Neural progenitor cell (in vitro differentiated cells): ENCODE results near the gene TMEM269. TPM values are rescaled to one million over a fixed set of nuclear protein-coding genes. Genes with fewer than 3 reads are reported as not detected.
A peak's percentile ranks its signal among the peaks of the same experiment; 100 is the strongest.

Experiments
- DNase-seq: peaks from one replicate; pipeline ENCODE4 v3.0.0-alpha.2; 2016; ENCODE audit warnings: low spot score
- H2AFZ ChIP-seq: fragments of 200-600 bp; sonication (generic); replicated peaks from 2 replicates; pipeline ENCODE4 v1.6.1; 2016; ENCODE audit warnings: antibody characterized with exemption
- H3F3A ChIP-seq: fragments of 200-600 bp; sonication (generic); 2 replicates; pipeline ENCODE4 v1.6.1; 2016; ENCODE audit warnings: antibody characterized with exemption, low read depth
- H3K27ac ChIP-seq: fragments of 200-600 bp; sonication (generic); 2 replicates; pipeline ENCODE4 v1.5.1; 2016; ENCODE audit warnings: mild to moderate bottlenecking
- H3K27me3 ChIP-seq: fragments of 200-600 bp; sonication (generic); 2 replicates; pipeline ENCODE4 v1.6.1; 2016; ENCODE audit warnings: mild to moderate bottlenecking, moderate library complexity
- H3K36me3 ChIP-seq: fragments of 200-600 bp; sonication (generic); 2 replicates; pipeline ENCODE4 v1.5.1; 2016
- H3K4me1 ChIP-seq: fragments of 200-600 bp; sonication (generic); 2 replicates; pipeline ENCODE4 v1.6.1; 2016; ENCODE audit warnings: mixed run types
- H3K4me2 ChIP-seq: fragments of 200-600 bp; sonication (generic); 2 replicates; pipeline ENCODE4 v1.6.1; 2016
- H3K4me3 ChIP-seq: fragments of 200-600 bp; sonication (generic); 2 replicates; pipeline ENCODE4 v1.5.1; 2016
- H3K79me2 ChIP-seq: fragments of 200-600 bp; sonication (generic); 2 replicates; pipeline ENCODE4 v1.6.1; 2016; ENCODE audit warnings: low read depth
- H3K9ac ChIP-seq: fragments of 200-600 bp; sonication (generic); 2 replicates; pipeline ENCODE4 v1.6.1; 2016
- H3K9me3 ChIP-seq: fragments of 200-600 bp; sonication (generic); 2 replicates; pipeline ENCODE4 v1.5.1; 2016; ENCODE audit warnings: low read depth
- H4K20me1 ChIP-seq: fragments of 200-600 bp; sonication (generic); 2 replicates; pipeline ENCODE4 v1.6.1; 2016; ENCODE audit warnings: low read depth
- H3K27ac Mint-ChIP-seq: 3 replicates; pipeline ENCODE4 v1.8.0; 2021; ENCODE audit warnings: mixed read lengths
- H3K27me3 Mint-ChIP-seq: 2 replicates; pipeline ENCODE4 v1.8.0; 2022; ENCODE audit warnings: low read depth, mild to moderate bottlenecking, inconsistent platforms, moderate library complexity, mixed read lengths; ENCODE audit not compliant: insufficient read depth
- H3K36me3 Mint-ChIP-seq: 3 replicates; pipeline ENCODE4 v1.8.0; 2021; ENCODE audit warnings: mixed read lengths
- H3K4me1 Mint-ChIP-seq: 3 replicates; pipeline ENCODE4 v1.8.0; 2021; ENCODE audit warnings: mixed read lengths
- H3K4me3 Mint-ChIP-seq: 3 replicates; pipeline ENCODE4 v1.8.0; 2021; ENCODE audit warnings: mild to moderate bottlenecking, moderate library complexity, mixed read lengths
- H3K9me3 Mint-ChIP-seq: 3 replicates; pipeline ENCODE4 v1.8.0; 2020; ENCODE audit warnings: mixed read lengths
- CTCF ChIP-seq: fragments of 200-600 bp; sonication (generic); IDR thresholded peaks from 2 replicates; pipeline ENCODE4 v1.5.1; 2017; ENCODE audit warnings: antibody characterized with exemption, mild to moderate bottlenecking
- EZH2 ChIP-seq: fragments of 200-600 bp; sonication (generic); IDR thresholded peaks from 2 replicates; pipeline ENCODE4 v1.6.1; 2017; ENCODE audit warnings: antibody characterized with exemption, mild to moderate bottlenecking, moderate library complexity
- EZH2phosphoT487 ChIP-seq: fragments of 200-600 bp; sonication (generic); IDR thresholded peaks from 2 replicates; pipeline ENCODE4 v1.6.1; 2017; ENCODE audit warnings: antibody characterized with exemption
- total RNA-seq: library from RNA; depleted of rRNA; stranded (reverse); fragments of >200 nt; gene quantifications from 2 replicates; pipeline ENCODE4 v1.2.3, GENCODE V29; 2015; ENCODE audit warnings: low replicate concordance

The TMEM269 gene
- total RNA-seq, 1 donor from 2014 or later = 0.47 TPM

GRCh38 chr1:42844592-42845140, 59.9 kb downstream of the TMEM269 start:
- no peak overlapping the region for H3K4me2 ChIP-seq
- H3F3A ChIP-seq = peaks cover 12% of the 10 kb centered on the region
- H3K36me3 ChIP-seq = no peaks in the 10 kb centered on the region
- no peaks in the 10 kb centered on the region for H3K27me3 ChIP-seq
- H3K4me3 ChIP-seq = no peak overlapping the region
- H4K20me1 ChIP-seq = peaks cover 14% of the 10 kb centered on the region
- peaks cover 16% of the 10 kb centered on the region for H3K4me1 Mint-ChIP-seq
- no peaks in the 10 kb centered on the region for H3K9me3 Mint-ChIP-seq
- H3K27ac Mint-ChIP-seq = no peak overlapping the region
- H3K9ac ChIP-seq = no peak overlapping the region
- H3K27ac ChIP-seq = no peak overlapping the region
- H3K4me1 ChIP-seq = peaks cover 12% of the 10 kb centered on the region
- no peak overlapping the region for H2AFZ ChIP-seq
- no peaks in the 10 kb centered on the region for H3K27me3 Mint-ChIP-seq
- H3K9me3 ChIP-seq = no peaks in the 10 kb centered on the region
- H3K36me3 Mint-ChIP-seq = peaks cover 16% of the 10 kb centered on the region
- H3K79me2 ChIP-seq = peaks cover 29% of the 10 kb centered on the region
- TF ChIP-seq EZH2 (no peak), EZH2phosphoT487 (no peak), CTCF (no peak)
- H3K4me3 Mint-ChIP-seq = no peak overlapping the region
- no peak for DNase-seq

- H3K4me2 ChIP-seq = peak overlapping the region; percentile 85
- peaks cover 14% of the 10 kb centered on the region for H4K20me1 ChIP-seq
- H3K27me3 Mint-ChIP-seq = no peaks in the 10 kb centered on the region
These were observed 60.4 kb downstream of the TMEM269 start for GRCh38 chr1:42845193-42845592.

GRCh38 chr1:42845866-42846256, 61.1 kb downstream of the TMEM269 start:
- H3K27ac ChIP-seq = no peak overlapping the region

More at GRCh38 chr1:42845193-42845592, 60.4 kb downstream of the TMEM269 start:
- peaks cover 32% of the 10 kb centered on the region for H3K79me2 ChIP-seq
- no peak overlapping the region for H2AFZ ChIP-seq
- no peaks in the 10 kb centered on the region for H3K9me3 ChIP-seq
- peaks cover 12% of the 10 kb centered on the region for H3K4me1 ChIP-seq
- TF ChIP-seq CTCF (no peak), EZH2phosphoT487 (no peak)
- H3K27me3 ChIP-seq = no peaks in the 10 kb centered on the region
- no peak overlapping the region for H3K4me3 ChIP-seq
- no peak for DNase-seq
- H3K9me3 Mint-ChIP-seq = peaks cover 3% of the 10 kb centered on the region
- H3K27ac ChIP-seq = no peak overlapping the region
- H3K27ac Mint-ChIP-seq = no peak overlapping the region
- peaks cover 16% of the 10 kb centered on the region for H3K4me1 Mint-ChIP-seq
- H3K36me3 ChIP-seq = no peaks in the 10 kb centered on the region
- peaks cover 20% of the 10 kb centered on the region for H3K36me3 Mint-ChIP-seq
- no peak overlapping the region for H3K9ac ChIP-seq
- peaks cover 12% of the 10 kb centered on the region for H3F3A ChIP-seq
- H3K4me3 Mint-ChIP-seq = no peak overlapping the region

More at GRCh38 chr1:42845866-42846256, 61.1 kb downstream of the TMEM269 start:
- Mint-ChIP-seq H3K4me1 (peaks cover 16% of the 10 kb centered on the region), H3K9me3 (peaks cover 9% of the 10 kb centered on the region), H3K27ac (no peak overlapping the region), H3K27me3 (no peaks in the 10 kb centered on the region), H3K36me3 (peaks cover 27% of the 10 kb centered on the region), H3K4me3 (peak overlapping the region; percentile 95)
- Histone ChIP-seq H3F3A (peaks cover 12% of the 10 kb centered on the region), H3K27me3 (no peaks in the 10 kb centered on the region), H3K9ac (no peak overlapping the region), H3K4me3 (peak overlapping the region; percentile 78), H3K79me2 (peaks cover 32% of the 10 kb centered on the region), H3K9me3 (no peaks in the 10 kb centered on the region), H3K36me3 (peaks cover 4% of the 10 kb centered on the region), H3K4me2 (peak overlapping the region; percentile 85), H4K20me1 (peaks cover 14% of the 10 kb centered on the region), H2AFZ (peak overlapping the region; percentile 96), H3K4me1 (peaks cover 12% of the 10 kb centered on the region)
- TF ChIP-seq EZH2 (no peak), CTCF (no peak), EZH2phosphoT487 (no peak)
- peak; percentile 44 for DNase-seq
